ENCODE measurements around the gene SOCS6. TPM values are rescaled to one million over a fixed set of nuclear protein-coding genes. Genes with fewer than 3 reads are reported as not detected.

Gene SOCS6
- polyA plus RNA-seq, 2 donors = 6.7 to 12.7 TPM

GRCh38 chr18:70260683-70261082 is 28.2 kb upstream of the SOCS6 start:
- no peaks in the 10 kb centered on the region for H3K27me3 ChIP-seq (ENCODE audit: control insufficient read depth in 1 of 2, insufficient read depth in 2 of 2, low read length in 2 of 2)
- H3K9me3 ChIP-seq (ENCODE audit: control insufficient read depth in 2 of 2, insufficient read depth in 1 of 2, low read depth in 1 of 2, low read length in 1 of 2) = no peaks in the 10 kb centered on the region
- H3K4me1 ChIP-seq (ENCODE audit: control insufficient read depth in 2 of 2, insufficient read depth in 2 of 2, low read length in 1 of 2) = no peaks in the 10 kb centered on the region
- no peak overlapping the region for H3K4me3 ChIP-seq (ENCODE audit: low read depth in 1 of 2, low read length in 2 of 2)
- no peak overlapping the region for H3K27ac ChIP-seq (ENCODE audit: low read depth in 2 of 2, low read length in 1 of 2)
- 67 to 83% methylated on average over 6 of the region's 6 CpGs for WGBS, 2 donors
- no peaks in the 10 kb centered on the region for H3K36me3 ChIP-seq (ENCODE audit: control insufficient read depth in 2 of 2, insufficient read depth in 2 of 2, low read length in 1 of 2)

GRCh38 chr18:70261141-70261788 is 27.6 kb upstream of the SOCS6 start:
- H3K4me1 ChIP-seq (ENCODE audit: control insufficient read depth in 2 of 2, insufficient read depth in 2 of 2, low read length in 1 of 2) = no peaks in the 10 kb centered on the region
- H3K9me3 ChIP-seq (ENCODE audit: control insufficient read depth in 2 of 2, insufficient read depth in 1 of 2, low read depth in 1 of 2, low read length in 1 of 2) = no peaks in the 10 kb centered on the region
- 64 to 85% methylated on average over 9 of the region's 9 CpGs for WGBS, 2 donors
- no peak overlapping the region for H3K27ac ChIP-seq (ENCODE audit: low read depth in 2 of 2, low read length in 1 of 2)
- H3K27me3 ChIP-seq (ENCODE audit: control insufficient read depth in 1 of 2, insufficient read depth in 2 of 2, low read length in 2 of 2) = no peaks in the 10 kb centered on the region
- no peak overlapping the region for H3K4me3 ChIP-seq (ENCODE audit: low read depth in 1 of 2, low read length in 2 of 2)
- H3K36me3 ChIP-seq (ENCODE audit: control insufficient read depth in 2 of 2, insufficient read depth in 2 of 2, low read length in 1 of 2) = no peaks in the 10 kb centered on the region

- no peak overlapping the region for H3K4me3 ChIP-seq (ENCODE audit: low read depth in 1 of 2, low read length in 2 of 2)
- H3K36me3 ChIP-seq (ENCODE audit: control insufficient read depth in 2 of 2, insufficient read depth in 2 of 2, low read length in 1 of 2) = no peaks in the 10 kb centered on the region
- H3K27me3 ChIP-seq (ENCODE audit: control insufficient read depth in 1 of 2, insufficient read depth in 2 of 2, low read length in 2 of 2) = no peaks in the 10 kb centered on the region
- no peak overlapping the region for H3K27ac ChIP-seq (ENCODE audit: low read depth in 2 of 2, low read length in 1 of 2)
- H3K9me3 ChIP-seq (ENCODE audit: control insufficient read depth in 2 of 2, insufficient read depth in 1 of 2, low read depth in 1 of 2, low read length in 1 of 2) = no peaks in the 10 kb centered on the region
- H3K4me1 ChIP-seq (ENCODE audit: control insufficient read depth in 2 of 2, insufficient read depth in 2 of 2, low read length in 1 of 2) = no peaks in the 10 kb centered on the region
- 60 to 69% methylated on average over 3 of the region's 3 CpGs for WGBS, 2 donors
These were observed 25.5 kb upstream of the SOCS6 start for GRCh38 chr18:70263336-70263735.

- no peak overlapping the region for H3K4me3 ChIP-seq (ENCODE audit: low read depth in 1 of 2, low read length in 2 of 2)
These were observed 17.1 kb upstream of the SOCS6 start for GRCh38 chr18:70271742-70272141.

GRCh38 chr18:70273021-70273420 is 15.8 kb upstream of the SOCS6 start:
- no peak overlapping the region for H3K4me3 ChIP-seq (ENCODE audit: low read depth in 1 of 2, low read length in 2 of 2)
- WGBS, 2 donors = 76 to 77% methylated on average over 1 of the region's 1 CpG

More at GRCh38 chr18:70271742-70272141, 17.1 kb upstream of the SOCS6 start:
- no peak overlapping the region for H3K27ac ChIP-seq (ENCODE audit: low read depth in 2 of 2, low read length in 1 of 2)
- WGBS, 2 donors = 80 to 84% methylated on average over 3 of the region's 3 CpGs
- H3K4me1 ChIP-seq (ENCODE audit: control insufficient read depth in 2 of 2, insufficient read depth in 2 of 2, low read length in 1 of 2) = no peaks in the 10 kb centered on the region
- peaks cover 0 to 7% of the 10 kb centered on the region in 2 donors for H3K9me3 ChIP-seq (ENCODE audit: control insufficient read depth in 2 of 2, insufficient read depth in 1 of 2, low read depth in 1 of 2, low read length in 1 of 2)
- no peaks in the 10 kb centered on the region for H3K36me3 ChIP-seq (ENCODE audit: control insufficient read depth in 2 of 2, insufficient read depth in 2 of 2, low read length in 1 of 2)
- H3K27me3 ChIP-seq (ENCODE audit: control insufficient read depth in 1 of 2, insufficient read depth in 2 of 2, low read length in 2 of 2) = no peaks in the 10 kb centered on the region

GRCh38 chr18:70276416-70277191 is 12.2 kb upstream of the SOCS6 start:
- H3K4me3 ChIP-seq (ENCODE audit: low read depth in 1 of 2, low read length in 2 of 2) = no peak overlapping the region
- no peaks in the 10 kb centered on the region for H3K36me3 ChIP-seq (ENCODE audit: control insufficient read depth in 2 of 2, insufficient read depth in 2 of 2, low read length in 1 of 2)
- peak overlapping the region in 1 of 2 donors; percentile 19 for H3K27ac ChIP-seq (ENCODE audit: low read depth in 2 of 2, low read length in 1 of 2)
- H3K4me1 ChIP-seq (ENCODE audit: control insufficient read depth in 2 of 2, insufficient read depth in 2 of 2, low read length in 1 of 2) = no peaks in the 10 kb centered on the region
- WGBS, 2 donors = 47 to 50% methylated on average over 5 of the region's 5 CpGs
- no peaks in the 10 kb centered on the region for H3K27me3 ChIP-seq (ENCODE audit: control insufficient read depth in 1 of 2, insufficient read depth in 2 of 2, low read length in 2 of 2)
- peaks cover 0 to 5% of the 10 kb centered on the region in 2 donors for H3K9me3 ChIP-seq (ENCODE audit: control insufficient read depth in 2 of 2, insufficient read depth in 1 of 2, low read depth in 1 of 2, low read length in 1 of 2)

More at GRCh38 chr18:70273021-70273420, 15.8 kb upstream of the SOCS6 start:
- peak overlapping the region in 1 of 2 donors; percentile 37 for H3K27ac ChIP-seq (ENCODE audit: low read depth in 2 of 2, low read length in 1 of 2)
- H3K9me3 ChIP-seq (ENCODE audit: control insufficient read depth in 2 of 2, insufficient read depth in 1 of 2, low read depth in 1 of 2, low read length in 1 of 2) = peaks cover 0 to 7% of the 10 kb centered on the region in 2 donors
- no peaks in the 10 kb centered on the region for H3K4me1 ChIP-seq (ENCODE audit: control insufficient read depth in 2 of 2, insufficient read depth in 2 of 2, low read length in 1 of 2)
- no peaks in the 10 kb centered on the region for H3K27me3 ChIP-seq (ENCODE audit: control insufficient read depth in 1 of 2, insufficient read depth in 2 of 2, low read length in 2 of 2)
- H3K36me3 ChIP-seq (ENCODE audit: control insufficient read depth in 2 of 2, insufficient read depth in 2 of 2, low read length in 1 of 2) = no peaks in the 10 kb centered on the region

GRCh38 chr18:70279470-70279869 is 9.4 kb upstream of the SOCS6 start:
- Histone ChIP-seq H3K36me3 (ENCODE audit: control insufficient read depth in 2 of 2, insufficient read depth in 2 of 2, low read length in 1 of 2) (no peaks in the 10 kb centered on the region), H3K9me3 (ENCODE audit: control insufficient read depth in 2 of 2, insufficient read depth in 1 of 2, low read depth in 1 of 2, low read length in 1 of 2) (no peaks in the 10 kb centered on the region), H3K27me3 (ENCODE audit: control insufficient read depth in 1 of 2, insufficient read depth in 2 of 2, low read length in 2 of 2) (no peaks in the 10 kb centered on the region), H3K27ac (ENCODE audit: low read depth in 2 of 2, low read length in 1 of 2) (no peak overlapping the region), H3K4me1 (ENCODE audit: control insufficient read depth in 2 of 2, insufficient read depth in 2 of 2, low read length in 1 of 2) (no peaks in the 10 kb centered on the region), H3K4me3 (ENCODE audit: low read depth in 1 of 2, low read length in 2 of 2) (no peak overlapping the region)
- WGBS, 2 donors = 68 to 74% methylated on average over 2 of the region's 2 CpGs

- WGBS, 2 donors = 86 to 87% methylated on average over 5 of the region's 5 CpGs
- H3K36me3 ChIP-seq (ENCODE audit: control insufficient read depth in 2 of 2, insufficient read depth in 2 of 2, low read length in 1 of 2) = no peaks in the 10 kb centered on the region
- H3K9me3 ChIP-seq (ENCODE audit: control insufficient read depth in 2 of 2, insufficient read depth in 1 of 2, low read depth in 1 of 2, low read length in 1 of 2) = no peaks in the 10 kb centered on the region
- no peaks in the 10 kb centered on the region for H3K4me1 ChIP-seq (ENCODE audit: control insufficient read depth in 2 of 2, insufficient read depth in 2 of 2, low read length in 1 of 2)
- H3K27me3 ChIP-seq (ENCODE audit: control insufficient read depth in 1 of 2, insufficient read depth in 2 of 2, low read length in 2 of 2) = no peaks in the 10 kb centered on the region
- H3K4me3 ChIP-seq (ENCODE audit: low read depth in 1 of 2, low read length in 2 of 2) = no peak overlapping the region
- H3K27ac ChIP-seq (ENCODE audit: low read depth in 2 of 2, low read length in 1 of 2) = no peak overlapping the region
These were observed 8.6 kb upstream of the SOCS6 start for GRCh38 chr18:70280007-70280925.

GRCh38 chr18:70284976-70285620 is 3.7 kb upstream of the SOCS6 start:
- 59 to 63% methylated on average over 2 of the region's 2 CpGs for WGBS, 2 donors

More at GRCh38 chr18:70284976-70285620, 3.7 kb upstream of the SOCS6 start:
- H3K36me3 ChIP-seq (ENCODE audit: control insufficient read depth in 2 of 2, insufficient read depth in 2 of 2, low read length in 1 of 2) = no peaks in the 10 kb centered on the region
- no peak overlapping the region for H3K4me3 ChIP-seq (ENCODE audit: low read depth in 1 of 2, low read length in 2 of 2)
- H3K4me1 ChIP-seq (ENCODE audit: control insufficient read depth in 2 of 2, insufficient read depth in 2 of 2, low read length in 1 of 2) = no peaks in the 10 kb centered on the region
- H3K27me3 ChIP-seq (ENCODE audit: control insufficient read depth in 1 of 2, insufficient read depth in 2 of 2, low read length in 2 of 2) = no peaks in the 10 kb centered on the region
- H3K9me3 ChIP-seq (ENCODE audit: control insufficient read depth in 2 of 2, insufficient read depth in 1 of 2, low read depth in 1 of 2, low read length in 1 of 2) = no peaks in the 10 kb centered on the region
- no peak overlapping the region for H3K27ac ChIP-seq (ENCODE audit: low read depth in 2 of 2, low read length in 1 of 2)
